OCI-LY1 (cell line): ENCODE data around the gene PYGB.
A peak's percentile ranks its signal among the peaks of the same experiment; 100 is the strongest.

Experiments
- H2AFZ ChIP-seq: fragments of 200-600 bp; sonication (generic), shearing (Covaris generic); 2 replicates; pipeline ENCODE4 v1.6.0; 2014; ENCODE audit warnings: antibody characterized with exemption, mild to moderate bottlenecking, low read length
- H3F3A ChIP-seq: fragments of 200-600 bp; sonication (generic), shearing (Covaris generic); 2 replicates; pipeline ENCODE4 v1.6.0; 2014; ENCODE audit warnings: mild to moderate bottlenecking, antibody characterized with exemption, low read length, moderate library complexity; ENCODE audit not compliant: insufficient read depth
- H3K27ac ChIP-seq: fragments of 200-600 bp; sonication (generic); 2 replicates; pipeline ENCODE4 v1.5.1; 2014; ENCODE audit warnings: low read length, mixed run types, mild to moderate bottlenecking, low read depth; ENCODE audit not compliant: poor library complexity, severe bottlenecking
- H3K27me3 ChIP-seq: fragments of 200-600 bp; sonication (generic); 2 replicates; pipeline ENCODE4 v1.6.0; 2014; ENCODE audit warnings: antibody characterized with exemption, mild to moderate bottlenecking, low read length, moderate library complexity; ENCODE audit not compliant: insufficient read depth
- H3K36me3 ChIP-seq: fragments of 200-600 bp; sonication (generic); 2 replicates; pipeline ENCODE4 v1.6.1; 2014; ENCODE audit warnings: mild to moderate bottlenecking, antibody characterized with exemption, low read length, moderate library complexity, mixed read lengths; ENCODE audit not compliant: insufficient read depth
- H3K4me1 ChIP-seq: fragments of 200-600 bp; sonication (generic); 2 replicates; pipeline ENCODE4 v1.5.1; 2014; ENCODE audit warnings: mild to moderate bottlenecking, low read length, moderate library complexity; ENCODE audit not compliant: insufficient read depth, severe bottlenecking
- H3K4me2 ChIP-seq: fragments of 200-600 bp; sonication (generic), shearing (Covaris generic); 2 replicates; pipeline ENCODE4 v1.6.1; 2014; ENCODE audit warnings: low read length
- H3K4me3 ChIP-seq: fragments of 200-600 bp; sonication (generic); 2 replicates; pipeline ENCODE4 v1.5.1; 2014; ENCODE audit warnings: low read length, low read depth, mild to moderate bottlenecking, mixed read lengths; ENCODE audit not compliant: poor library complexity, severe bottlenecking
- H3K79me2 ChIP-seq: fragments of 200-600 bp; shearing (Covaris generic); 2 replicates; pipeline ENCODE4 v1.6.1; 2016; ENCODE audit warnings: mixed run types, low read length, mixed read lengths; ENCODE audit not compliant: insufficient read depth
- H3K9ac ChIP-seq: fragments of 200-600 bp; sonication (generic), shearing (Covaris generic); 2 replicates; pipeline ENCODE4 v1.6.1; 2014; ENCODE audit warnings: mild to moderate bottlenecking, low read length, mixed read lengths
- H3K9me2 ChIP-seq: fragments of 200-600 bp; sonication (generic), shearing (Covaris generic); 2 replicates; pipeline ENCODE4 v1.6.1; 2014; ENCODE audit warnings: low read depth, mild to moderate bottlenecking, low read length, mixed read lengths
- H3K9me3 ChIP-seq: fragments of 200-600 bp; shearing (Covaris generic); 2 replicates; pipeline ENCODE4 v1.6.1; 2014; ENCODE audit warnings: low read length, mixed read lengths
- H4K20me1 ChIP-seq: fragments of 200-600 bp; sonication (generic), shearing (Covaris generic); 2 replicates; pipeline ENCODE4 v1.6.0; 2016; ENCODE audit warnings: mild to moderate bottlenecking, low read length; ENCODE audit not compliant: insufficient read depth
- EZH2 ChIP-seq: fragments of 200-600 bp; sonication (generic), shearing (Covaris generic); IDR thresholded peaks from 2 replicates; pipeline ENCODE4 v1.8.0; 2017; ENCODE audit warnings: borderline replicate concordance, mixed run types, mild to moderate bottlenecking, antibody characterized with exemption, low read length, moderate library complexity, mixed read lengths
- TF ChIP-seq, protein P1 (sequence below): fragments of 200-600 bp; sonication (generic), shearing (Covaris generic); IDR thresholded peaks from 2 replicates; pipeline ENCODE4 v1.5.1; 2017; ENCODE audit warnings: mild to moderate bottlenecking, antibody characterized with exemption, low read length, moderate library complexity, mixed read lengths

Gene PYGB

DNA sequence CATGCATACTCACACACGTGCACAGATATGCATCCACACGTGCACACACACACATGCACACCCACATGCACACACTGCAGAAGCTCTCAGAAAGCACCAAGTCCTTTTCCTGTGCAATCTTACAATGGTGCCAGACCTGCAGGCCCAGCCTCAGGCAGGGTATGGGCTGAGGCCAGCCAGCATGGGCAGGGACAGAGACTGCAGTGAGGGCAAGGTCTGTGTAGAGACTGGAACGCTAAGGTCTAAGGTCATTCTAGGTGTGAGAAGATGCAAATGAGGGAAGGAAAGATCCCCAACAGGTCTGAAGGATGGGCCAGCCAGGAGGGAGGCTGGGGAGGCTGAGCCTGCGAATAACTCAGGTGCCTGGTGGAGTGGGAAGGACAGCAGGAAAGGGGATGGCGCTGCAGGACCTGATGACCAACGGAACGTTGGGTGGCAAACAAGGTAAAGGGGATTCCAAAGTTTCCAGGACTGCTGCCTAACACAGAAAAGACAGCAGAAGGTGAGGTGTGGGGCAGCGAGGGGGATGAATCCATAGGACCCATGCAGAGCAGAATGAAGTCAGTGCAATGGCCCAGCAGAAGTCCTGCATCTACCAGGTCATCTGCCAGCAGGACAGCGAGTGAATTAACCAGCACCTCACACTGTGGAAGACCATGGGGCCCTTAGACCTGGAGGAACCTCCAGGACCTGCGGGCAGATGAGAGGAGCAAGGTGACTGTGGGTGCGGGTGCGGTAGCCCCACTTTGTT is 75.8 kb downstream of the PYGB start:
- peak overlapping the region; percentile 78 for H3K27ac ChIP-seq
- H3K9me3 ChIP-seq = no peaks in the 10 kb centered on the region
- TF ChIP-seq, protein P1, sequence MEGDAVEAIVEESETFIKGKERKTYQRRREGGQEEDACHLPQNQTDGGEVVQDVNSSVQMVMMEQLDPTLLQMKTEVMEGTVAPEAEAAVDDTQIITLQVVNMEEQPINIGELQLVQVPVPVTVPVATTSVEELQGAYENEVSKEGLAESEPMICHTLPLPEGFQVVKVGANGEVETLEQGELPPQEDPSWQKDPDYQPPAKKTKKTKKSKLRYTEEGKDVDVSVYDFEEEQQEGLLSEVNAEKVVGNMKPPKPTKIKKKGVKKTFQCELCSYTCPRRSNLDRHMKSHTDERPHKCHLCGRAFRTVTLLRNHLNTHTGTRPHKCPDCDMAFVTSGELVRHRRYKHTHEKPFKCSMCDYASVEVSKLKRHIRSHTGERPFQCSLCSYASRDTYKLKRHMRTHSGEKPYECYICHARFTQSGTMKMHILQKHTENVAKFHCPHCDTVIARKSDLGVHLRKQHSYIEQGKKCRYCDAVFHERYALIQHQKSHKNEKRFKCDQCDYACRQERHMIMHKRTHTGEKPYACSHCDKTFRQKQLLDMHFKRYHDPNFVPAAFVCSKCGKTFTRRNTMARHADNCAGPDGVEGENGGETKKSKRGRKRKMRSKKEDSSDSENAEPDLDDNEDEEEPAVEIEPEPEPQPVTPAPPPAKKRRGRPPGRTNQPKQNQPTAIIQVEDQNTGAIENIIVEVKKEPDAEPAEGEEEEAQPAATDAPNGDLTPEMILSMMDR = no peak
- no peak for TF ChIP-seq EZH2
- peak overlapping the region; percentile 37; the same call in 1 of the 2 replicates for H3K4me2 ChIP-seq
- no peak overlapping the region for H3K4me3 ChIP-seq
- no peaks in the 10 kb centered on the region for H3K79me2 ChIP-seq
- H3F3A ChIP-seq = 0 out of 2 replicates have a peak, but pooled peaks cover 4% of the 10 kb centered on the region
- H3K9me2 ChIP-seq = no peaks in the 10 kb centered on the region
- peak overlapping the region; percentile 17; the same call in 1 of the 2 replicates for H3K9ac ChIP-seq
- H3K27me3 ChIP-seq = no peaks in the 10 kb centered on the region
- no peak overlapping the region for H2AFZ ChIP-seq
- H4K20me1 ChIP-seq = no peaks in the 10 kb centered on the region
- H3K4me1 ChIP-seq = peaks cover 62% of the 10 kb centered on the region
- peaks cover 10% of the 10 kb centered on the region; the same call in 1 of the 2 replicates for H3K36me3 ChIP-seq

DNA sequence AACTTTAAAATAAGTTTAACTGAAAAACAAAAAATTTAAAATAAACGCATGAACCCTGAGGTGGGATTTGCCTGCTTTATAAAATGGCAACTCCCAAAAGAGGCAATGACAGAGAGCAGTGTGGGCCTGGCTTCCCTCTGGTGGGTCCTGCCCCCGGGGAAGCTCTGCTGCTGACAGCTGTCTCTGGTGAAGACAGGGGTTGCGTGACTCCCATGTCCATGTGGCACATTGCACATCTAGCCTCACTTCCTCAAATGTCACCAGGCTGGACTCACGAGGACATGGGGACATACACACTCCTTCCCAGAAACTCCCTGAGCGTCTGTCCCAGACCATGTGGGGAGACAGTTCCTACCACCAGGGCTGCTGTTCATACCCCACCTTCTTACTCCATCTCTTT is 76.5 kb downstream of the PYGB start:
- Histone ChIP-seq H3K4me3 (no peak overlapping the region), H3K36me3 (peaks cover 10% of the 10 kb centered on the region; the same call in 1 of the 2 replicates), H3K79me2 (no peaks in the 10 kb centered on the region), H3K9ac (peak overlapping the region; percentile 17; the same call in 1 of the 2 replicates), H3K27ac (peak overlapping the region; percentile 78), H3K9me3 (no peaks in the 10 kb centered on the region), H3K4me2 (peak overlapping the region; percentile 37; the same call in 1 of the 2 replicates), H3K27me3 (no peaks in the 10 kb centered on the region), H3K9me2 (no peaks in the 10 kb centered on the region), H2AFZ (no peak overlapping the region), H4K20me1 (no peaks in the 10 kb centered on the region), H3F3A (no peaks in the 10 kb centered on the region), H3K4me1 (peaks cover 57% of the 10 kb centered on the region)
- TF ChIP-seq EZH2 = no peak
- TF ChIP-seq, protein P1 = no peak

DNA sequence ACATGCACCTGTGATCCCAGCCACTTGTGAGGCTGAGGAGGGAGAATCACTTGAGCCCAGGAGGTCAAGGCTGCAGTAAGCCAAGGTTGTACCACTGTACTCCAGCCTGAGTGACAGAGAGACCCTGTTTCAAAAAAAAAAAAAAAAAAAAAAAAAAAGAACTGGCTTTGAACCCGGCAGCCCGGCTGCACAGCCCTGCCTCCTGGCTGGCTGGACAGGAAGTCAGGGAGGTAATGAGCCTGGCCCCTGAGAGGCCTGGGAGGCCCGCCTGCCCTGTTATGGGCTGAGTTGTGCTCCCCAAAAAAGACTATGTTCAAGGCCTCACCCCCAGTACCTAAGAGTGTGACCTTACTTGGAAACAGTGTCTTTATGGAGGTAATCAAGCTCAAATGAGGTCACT is 77.2 kb downstream of the PYGB start:
- Histone ChIP-seq H3K9ac (peak overlapping the region; percentile 17; the same call in 1 of the 2 replicates), H3K4me2 (peak overlapping the region; percentile 37; the same call in 1 of the 2 replicates), H3K9me3 (no peaks in the 10 kb centered on the region), H3K27me3 (no peaks in the 10 kb centered on the region), H3K27ac (peak overlapping the region; percentile 78), H3K4me3 (no peak overlapping the region), H3F3A (no peaks in the 10 kb centered on the region), H3K4me1 (peaks cover 57% of the 10 kb centered on the region), H3K79me2 (no peaks in the 10 kb centered on the region), H2AFZ (no peak overlapping the region), H3K36me3 (peaks cover 10% of the 10 kb centered on the region; the same call in 1 of the 2 replicates), H4K20me1 (no peaks in the 10 kb centered on the region), H3K9me2 (no peaks in the 10 kb centered on the region)
- TF ChIP-seq EZH2 = no peak
- TF ChIP-seq, protein P1 = no peak
